HG02759 (cell line): ENCODE measurements around the gene TMEM95.
"Not testable (repeated sequence)": the region's sequence is repeated elsewhere in the genome, so short reads cannot be mapped to it uniquely, and the experiment has no call there.

Source experiments
- ATAC-seq: cut with Tn5 transposase; IDR thresholded peaks from one replicate; pipeline ENCODE4 v1.9.1; 2021; ENCODE audit warnings: mild to moderate bottlenecking, moderate library complexity; ENCODE audit not compliant: unreplicated experiment

Gene TMEM95

GRCh38 chr17:7323731-7324437, 31.1 kb upstream of the TMEM95 start:
- ATAC-seq, result no peak

- ATAC-seq, result no peak
These were observed 30.5 kb upstream of the TMEM95 start for GRCh38 chr17:7324438-7324779.

- ATAC-seq, result no peak
These were observed 29.9 kb upstream of the TMEM95 start for GRCh38 chr17:7325031-7325528.

- ATAC-seq, result no peak
These were observed 28.8 kb upstream of the TMEM95 start for GRCh38 chr17:7326186-7326585.

- no peak for ATAC-seq
These were observed 27.9 kb upstream of the TMEM95 start for GRCh38 chr17:7327056-7327455.

GRCh38 chr17:7327501-7327900, 27.5 kb upstream of the TMEM95 start:
- no peak for ATAC-seq

GRCh38 chr17:7328009-7328408, 26.9 kb upstream of the TMEM95 start:
- ATAC-seq, result no peak

- no peak for ATAC-seq
These were observed 26.0 kb upstream of the TMEM95 start, which contains the start of gene NEURL4 for GRCh38 chr17:7328840-7329373. Gene NEURL4, minus strand, starts transcription at chr17:7329335. Its CDS starts 23 bp downstream, at chr17:7329312.

GRCh38 chr17:7329374-7329996, 25.5 kb upstream of the TMEM95 start:
- ATAC-seq, result peak; percentile 64

GRCh38 chr17:7329997-7330637, 24.8 kb upstream of the TMEM95 start:
- ATAC-seq, result peak; percentile 45

GRCh38 chr17:7330638-7331015, 24.3 kb upstream of the TMEM95 start:
- no peak for ATAC-seq

GRCh38 chr17:7332111-7332510, 22.8 kb upstream of the TMEM95 start:
- no peak for ATAC-seq

- ATAC-seq, result not testable (repeated sequence)
These were observed 22.3 kb upstream of the TMEM95 start for GRCh38 chr17:7332600-7333069.

- no peak for ATAC-seq
These were observed 19.9 kb upstream of the TMEM95 start for GRCh38 chr17:7334938-7335538.

GRCh38 chr17:7335765-7336164, 19.2 kb upstream of the TMEM95 start:
- ATAC-seq, result not testable (repeated sequence)

GRCh38 chr17:7336240-7337175, 18.4 kb upstream of the TMEM95 start, which contains the start of gene ACAP1:
Gene ACAP1, plus strand, starts transcription at chr17:7336529. Its CDS starts 206 bp downstream, at chr17:7336735.
- ATAC-seq, result peak; percentile 75

GRCh38 chr17:7337600-7337999, 17.4 kb upstream of the TMEM95 start:
- ATAC-seq, result not testable (repeated sequence)

GRCh38 chr17:7340179-7340578, 14.8 kb upstream of the TMEM95 start:
- no peak for ATAC-seq

GRCh38 chr17:7341842-7342241, 13.1 kb upstream of the TMEM95 start:
- ATAC-seq, result no peak

- ATAC-seq, result no peak
These were observed 11.7 kb upstream of the TMEM95 start for GRCh38 chr17:7343250-7343649.
